IMR-90 (cell line): ENCODE data around the gene NT5DC2. TPM values are rescaled to one million over a fixed set of nuclear protein-coding genes. Genes with fewer than 3 reads are reported as not detected.

Source experiments
- ATAC-seq: fragments of 200-7000 bp; cut with Tn5 transposase; 2 replicates; pipeline ENCODE4 v1.9.1; 2020; ENCODE audit warnings: low read depth, mild to moderate bottlenecking, moderate library complexity
- BruUV-seq: library from RNA; stranded (reverse); fragments of 400-500 nt; replicated peaks from 2 replicates; lab custom pipeline; 2021; lab: Mats Ljungman, UMichigan
- CTCF ChIA-PET: fragments of 300-600 bp; formaldehyde crosslinking; extraction: SDS; loops from one replicate; lab custom pipeline; 2021; ENCODE audit warnings: antibody characterized with exemption; lab: Yijun Ruan, JAX
- POLR2A ChIA-PET: fragments of 300-600 bp; sonication (Branson Sonifier 250); formaldehyde crosslinking; loops from one replicate; lab custom pipeline; 2022; ENCODE audit warnings: antibody characterized with exemption; ENCODE audit not compliant: unreplicated experiment; lab: Charles Lee
- DNase-seq: peaks from one replicate; pipeline ENCODE4 v3.0.0; 2013
- H2AFZ ChIP-seq: replicated peaks from 2 replicates; pipeline ENCODE3; 2013; ENCODE audit warnings: low read length, mild to moderate bottlenecking; ENCODE audit not compliant: poor library complexity
- H2AK5ac ChIP-seq: 2 replicates; pipeline ENCODE4 v1.6.1; 2013; ENCODE audit warnings: low read depth, low read length, inconsistent platforms
- H2AK9ac ChIP-seq: replicated peaks from 2 replicates; pipeline ENCODE3; 2013; ENCODE audit warnings: mild to moderate bottlenecking, low read depth, low read length, moderate library complexity; ENCODE audit not compliant: poor library complexity
- H2BK120ac ChIP-seq: 2 replicates; pipeline ENCODE4 v1.6.1; 2013; ENCODE audit warnings: low read depth, low read length, inconsistent platforms
- H2BK15ac ChIP-seq: 3 replicates; pipeline ENCODE4 v1.6.1; 2013; ENCODE audit warnings: low read depth, low read length, inconsistent platforms
- H2BK20ac ChIP-seq: 2 replicates; pipeline ENCODE4 v1.6.1; 2013; ENCODE audit warnings: low read depth, mild to moderate bottlenecking, inconsistent platforms, low read length, moderate library complexity
- H2BK5ac ChIP-seq: 2 replicates; pipeline ENCODE4 v1.6.1; 2013; ENCODE audit warnings: mild to moderate bottlenecking, low read depth, low read length, inconsistent platforms; ENCODE audit not compliant: poor library complexity, severe bottlenecking
- H3K14ac ChIP-seq: replicated peaks from 2 replicates; pipeline ENCODE4 v1.6.1; 2013; ENCODE audit warnings: low read depth, low read length, inconsistent platforms
- H3K18ac ChIP-seq: 2 replicates; pipeline ENCODE4 v1.6.1; 2013; ENCODE audit warnings: low read depth, low read length, control low read depth
- H3K23ac ChIP-seq: 2 replicates; pipeline ENCODE4 v1.6.1; 2013; ENCODE audit warnings: low read depth, low read length, inconsistent platforms
- H3K27ac ChIP-seq: 2 replicates; pipeline ENCODE4 v1.5.1; 2013; ENCODE audit warnings: mild to moderate bottlenecking, control low read depth, low read length; ENCODE audit not compliant: insufficient read depth
- H3K27me3 ChIP-seq: 2 replicates; pipeline ENCODE4 v1.6.1; 2013; ENCODE audit warnings: low read length; ENCODE audit not compliant: control insufficient read depth, insufficient read depth
- H3K36me3 ChIP-seq: 2 replicates; pipeline ENCODE4 v1.6.1; 2013; ENCODE audit warnings: low read length, mixed read lengths; ENCODE audit not compliant: control insufficient read depth, insufficient read depth
- H3K4ac ChIP-seq: 2 replicates; pipeline ENCODE4 v1.6.1; 2013; ENCODE audit warnings: low read depth, low read length, inconsistent platforms
- H3K4me1 ChIP-seq: 2 replicates; pipeline ENCODE4 v1.6.1; 2013; ENCODE audit warnings: low read length, mixed read lengths; ENCODE audit not compliant: control insufficient read depth, insufficient read depth
- H3K4me2 ChIP-seq: 2 replicates; pipeline ENCODE4 v1.6.1; 2013; ENCODE audit warnings: low read depth, mild to moderate bottlenecking, control low read depth, low read length, moderate library complexity
- H3K4me3 ChIP-seq: 2 replicates; pipeline ENCODE4 v1.5.1; 2013; ENCODE audit warnings: low read depth, mild to moderate bottlenecking, control low read depth, low read length, moderate library complexity; ENCODE audit not compliant: insufficient read depth
- H3K56ac ChIP-seq: 2 replicates; pipeline ENCODE4 v1.6.1; 2013; ENCODE audit warnings: low read length, inconsistent platforms; ENCODE audit not compliant: insufficient read depth; ENCODE audit errors: extremely low read depth
- H3K79me1 ChIP-seq, 2 experiments: 2 replicates each; pipeline ENCODE4 v1.6.1; 2013; ENCODE audit warnings: low read length in 2 of 2, inconsistent platforms in 1 of 2, low read depth in 1 of 2
- H3K9ac ChIP-seq: 2 replicates; pipeline ENCODE4 v1.6.1; 2013; ENCODE audit warnings: low read depth, low read length, control low read depth
- H3K9me1 ChIP-seq: 2 replicates; pipeline ENCODE4 v1.6.1; 2013; ENCODE audit warnings: low read length, inconsistent platforms; ENCODE audit not compliant: insufficient read depth
- H3K9me3 ChIP-seq: 2 replicates; pipeline ENCODE4 v1.6.1; 2013; ENCODE audit warnings: low read length; ENCODE audit not compliant: control insufficient read depth, insufficient read depth
- H4K20me1 ChIP-seq: 2 replicates; pipeline ENCODE4 v1.6.1; 2013; ENCODE audit warnings: low read length, inconsistent platforms; ENCODE audit not compliant: insufficient read depth
- H4K5ac ChIP-seq: 2 replicates; pipeline ENCODE4 v1.6.1; 2013; ENCODE audit warnings: mild to moderate bottlenecking, low read depth, low read length, control low read depth
- H4K8ac ChIP-seq, 2 experiments: 2 replicates each; pipeline ENCODE4 v1.6.1; 2013; ENCODE audit warnings: low read depth in 2 of 2, low read length in 2 of 2, control low read depth in 1 of 2, inconsistent platforms in 1 of 2
- H4K91ac ChIP-seq: 2 replicates; pipeline ENCODE4 v1.6.1; 2013; ENCODE audit warnings: low read depth, low read length, inconsistent platforms; ENCODE audit not compliant: insufficient read depth
- BHLHE40 ChIP-seq: fragments of 150-350 bp; IDR thresholded peaks from 2 replicates; pipeline ENCODE4 v1.6.1; 2016; ENCODE audit warnings: mild to moderate bottlenecking, low read depth, low read length
- CEBPB ChIP-seq: IDR thresholded peaks from 2 replicates; pipeline ENCODE4 v1.6.1; 2012; ENCODE audit warnings: low read depth, low read length, improper control_type of control experiment
- CHD1 ChIP-seq: IDR thresholded peaks from 2 replicates; pipeline ENCODE4 v1.6.1; 2012; ENCODE audit warnings: low read depth, low read length, improper control_type of control experiment
- FOS ChIP-seq: fragments of 150-350 bp; IDR thresholded peaks from 2 replicates; pipeline ENCODE4 v1.6.1; 2016; ENCODE audit warnings: low read depth, low read length
- MAFK ChIP-seq: IDR thresholded peaks from 2 replicates; pipeline ENCODE4 v1.6.1; 2012; ENCODE audit warnings: low read depth, low read length, improper control_type of control experiment
- MAZ ChIP-seq: IDR thresholded peaks from 2 replicates; pipeline ENCODE4 v1.6.1; 2012; ENCODE audit warnings: low read depth, mild to moderate bottlenecking, low read length, improper control_type of control experiment, moderate library complexity, borderline replicate concordance
- MXI1 ChIP-seq: IDR thresholded peaks from 2 replicates; pipeline ENCODE4 v1.6.1; 2012; ENCODE audit warnings: low read depth, mild to moderate bottlenecking, low read length, moderate library complexity, borderline replicate concordance
- NFE2L2 ChIP-seq: fragments of 150-350 bp; IDR thresholded peaks from 2 replicates; pipeline ENCODE4 v1.6.1; 2016; ENCODE audit warnings: low read depth, mild to moderate bottlenecking, low read length
- POLR2A ChIP-seq: IDR thresholded peaks from 2 replicates; pipeline ENCODE4 v1.6.1; 2012; ENCODE audit warnings: mild to moderate bottlenecking, low read depth, low read length
- SMC3 ChIP-seq: fragments of 150-350 bp; IDR thresholded peaks from 2 replicates; pipeline ENCODE4 v1.6.1; 2016; ENCODE audit warnings: low read depth, mild to moderate bottlenecking, antibody characterized with exemption, low read length, moderate library complexity
- WGBS, 2 experiments: methylation state at CpG; one replicate each; pipeline versions ENCODE4 v1.1.5 to v1.1.7; 2013; ENCODE audit warnings: missing lambda C conversion rate in 2 of 2; ENCODE audit not compliant: insufficient read length in 1 of 2; ENCODE audit errors: extremely low coverage in 2 of 2; 5-methylcytosine and 5-hydroxymethylcytosine counted together
- dilution Hi-C: fragments of 300-500 bp; cut with HindIII; formaldehyde crosslinking; loops from one replicate; pipeline ENCODE4 v1.14.3; 2018; ENCODE audit warnings: low sequenced_read_pairs; ENCODE audit not compliant: unreplicated experiment
- in situ Hi-C: fragments of 300-500 bp; cut with MboI; formaldehyde crosslinking; loops from 3 replicates; pipeline ENCODE4 v1.14.3; 2019; ENCODE audit warnings: low sequenced_read_pairs, inconsistent platforms, mixed read lengths
- intact Hi-C: fragments of 100-400 bp; cut with micrococcal nuclease; formaldehyde crosslinking; loops from 2 replicates; pipeline ENCODE4 v1.10.0; 2022
- polyA plus RNA-seq, 3 experiments: library from polyadenylated mRNA; depleted of rRNA; stranded (reverse); fragments of >200 nt; gene quantifications; 2 replicates each; pipeline ENCODE4 v1.2.3, GENCODE V29; 2012; ENCODE audit warnings: low replicate concordance in 1 of 3
- total RNA-seq: library from RNA; depleted of rRNA; stranded (reverse); fragments of >200 nt; gene quantifications from 2 replicates; pipeline ENCODE4 v1.2.3, GENCODE V29; 2012
- TF ChIP-seq, protein P1 (sequence below): conservative IDR thresholded peaks from 2 replicates; pipeline ENCODE4 v1.5.1; 2012; ENCODE audit warnings: mild to moderate bottlenecking, low read depth, low read length, improper control_type of control experiment
- TF ChIP-seq, protein P2 (sequence below): fragments of 150-350 bp; IDR thresholded peaks from 2 replicates; pipeline ENCODE4 v1.6.1; 2017; ENCODE audit warnings: mild to moderate bottlenecking, antibody characterized with exemption, low read length, low read depth
- TF ChIP-seq, protein P3 (sequence below): fragments of 150-350 bp; IDR thresholded peaks from 2 replicates; pipeline ENCODE4 v1.6.1; 2016; ENCODE audit warnings: low read depth, mild to moderate bottlenecking, low read length, moderate library complexity, borderline replicate concordance

NT5DC2 gene
- total and polyA plus RNA-seq, 2 of the 4 experiments (the other 2 are of a cell fraction) = 161 to 200 TPM

DNA sequence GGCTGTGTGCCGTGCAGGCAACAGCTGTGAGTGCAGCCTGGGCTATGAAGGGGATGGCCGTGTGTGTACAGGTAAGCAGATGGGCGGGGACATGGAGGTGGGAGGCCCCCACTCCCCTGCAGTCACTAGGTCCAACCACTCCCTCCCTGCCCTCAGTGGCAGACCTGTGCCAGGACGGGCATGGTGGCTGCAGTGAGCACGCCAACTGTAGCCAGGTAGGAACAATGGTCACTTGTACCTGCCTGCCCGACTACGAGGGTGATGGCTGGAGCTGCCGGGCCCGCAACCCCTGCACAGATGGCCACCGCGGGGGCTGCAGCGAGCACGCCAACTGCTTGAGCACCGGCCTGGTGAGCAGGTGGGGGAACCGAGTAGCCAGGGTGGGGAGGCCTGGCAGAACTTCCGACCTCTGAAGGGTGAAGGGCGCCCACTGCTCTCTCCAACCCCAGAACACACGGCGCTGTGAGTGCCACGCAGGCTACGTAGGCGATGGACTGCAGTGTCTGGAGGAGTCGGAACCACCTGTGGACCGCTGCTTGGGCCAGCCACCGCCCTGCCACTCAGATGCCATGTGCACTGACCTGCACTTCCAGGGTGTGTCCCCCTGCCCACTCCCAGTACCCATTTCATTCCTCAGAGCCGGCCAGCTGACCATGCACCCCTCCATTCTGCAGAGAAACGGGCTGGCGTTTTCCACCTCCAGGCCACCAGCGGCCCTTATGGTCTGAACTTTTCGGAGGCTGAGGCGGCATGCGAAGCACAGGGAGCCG lies 11.6 kb downstream of the NT5DC2 start (continued):
- no peak for TF ChIP-seq BHLHE40

DNA sequence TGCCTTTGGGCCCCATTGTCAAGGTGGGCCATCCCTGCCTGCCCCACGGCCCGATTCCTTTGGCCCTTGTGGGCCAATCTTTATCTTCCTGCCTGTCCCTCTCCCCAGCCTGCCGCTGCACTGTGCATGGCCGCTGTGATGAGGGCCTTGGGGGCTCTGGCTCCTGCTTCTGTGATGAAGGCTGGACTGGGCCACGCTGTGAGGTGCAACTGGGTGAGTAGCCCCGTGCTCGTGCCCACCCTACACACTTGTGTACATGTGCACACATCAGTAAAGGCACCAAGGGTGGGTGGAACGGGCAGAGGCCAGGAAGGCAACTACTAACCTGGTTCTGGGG lies 12.2 kb downstream of the NT5DC2 start:
- Histone ChIP-seq H2AK9ac (no peak overlapping the region), H3K9ac (no peak overlapping the region), H3K4me2 (no peak overlapping the region), H3K14ac (no peak overlapping the region), H2BK120ac (no peak overlapping the region), H3K4me1 (peaks cover 1% of the 10 kb centered on the region; the same call in 1 of the 2 replicates), H4K5ac (no peak overlapping the region), H3K27me3 (peaks cover 2% of the 10 kb centered on the region; the same call in 1 of the 2 replicates), H3K18ac (no peak overlapping the region), H2BK5ac (no peak overlapping the region), H3K79me1 (peaks cover 0 to 11% of the 10 kb centered on the region in 2 experiments; a peak in 2 of 4 replicates), H4K91ac (no peak overlapping the region), H2BK20ac (no peak overlapping the region), H3K27ac (no peak overlapping the region), H3K4ac (no peak overlapping the region), H2BK15ac (no peak overlapping the region), H3K9me1 (peaks cover 11% of the 10 kb centered on the region; the same call in 1 of the 2 replicates), H3K56ac (no peak overlapping the region), H3K36me3 (peaks cover 31% of the 10 kb centered on the region), H2AFZ (no peak overlapping the region), H3K9me3 (no peaks in the 10 kb centered on the region), H4K8ac (no peak overlapping the region), H2AK5ac (no peak overlapping the region), H3K4me3 (no peak overlapping the region), H4K20me1 (peaks cover 4% of the 10 kb centered on the region; the same call in 1 of the 2 replicates), H3K23ac (no peak overlapping the region)
- 85% methylated on average over 2 of the region's 8 CpGs; no CpG with 5 or more reads in 1 of the 2 experiments for WGBS, 2 experiments
- no TSS peak for BruUV-seq
- ChIA-PET CTCF (no interaction called here), POLR2A (no interaction called here)
- ATAC-seq (no peak), DNase-seq (no peak)
- in situ Hi-C loops (no loop called here), intact Hi-C loops (no loop called here), dilution Hi-C loops (no loop called here)
- TF ChIP-seq NFE2L2 = no peak
- no peak for TF ChIP-seq CEBPB
- no peak for TF ChIP-seq BHLHE40
- TF ChIP-seq FOS = no peak
- TF ChIP-seq CHD1 = no peak
- TF ChIP-seq, protein P1, sequence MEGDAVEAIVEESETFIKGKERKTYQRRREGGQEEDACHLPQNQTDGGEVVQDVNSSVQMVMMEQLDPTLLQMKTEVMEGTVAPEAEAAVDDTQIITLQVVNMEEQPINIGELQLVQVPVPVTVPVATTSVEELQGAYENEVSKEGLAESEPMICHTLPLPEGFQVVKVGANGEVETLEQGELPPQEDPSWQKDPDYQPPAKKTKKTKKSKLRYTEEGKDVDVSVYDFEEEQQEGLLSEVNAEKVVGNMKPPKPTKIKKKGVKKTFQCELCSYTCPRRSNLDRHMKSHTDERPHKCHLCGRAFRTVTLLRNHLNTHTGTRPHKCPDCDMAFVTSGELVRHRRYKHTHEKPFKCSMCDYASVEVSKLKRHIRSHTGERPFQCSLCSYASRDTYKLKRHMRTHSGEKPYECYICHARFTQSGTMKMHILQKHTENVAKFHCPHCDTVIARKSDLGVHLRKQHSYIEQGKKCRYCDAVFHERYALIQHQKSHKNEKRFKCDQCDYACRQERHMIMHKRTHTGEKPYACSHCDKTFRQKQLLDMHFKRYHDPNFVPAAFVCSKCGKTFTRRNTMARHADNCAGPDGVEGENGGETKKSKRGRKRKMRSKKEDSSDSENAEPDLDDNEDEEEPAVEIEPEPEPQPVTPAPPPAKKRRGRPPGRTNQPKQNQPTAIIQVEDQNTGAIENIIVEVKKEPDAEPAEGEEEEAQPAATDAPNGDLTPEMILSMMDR = no peak
- no peak for TF ChIP-seq SMC3
- TF ChIP-seq MAFK = no peak
- no peak for TF ChIP-seq MXI1
- no peak for TF ChIP-seq MAZ
- TF ChIP-seq, protein P2, sequence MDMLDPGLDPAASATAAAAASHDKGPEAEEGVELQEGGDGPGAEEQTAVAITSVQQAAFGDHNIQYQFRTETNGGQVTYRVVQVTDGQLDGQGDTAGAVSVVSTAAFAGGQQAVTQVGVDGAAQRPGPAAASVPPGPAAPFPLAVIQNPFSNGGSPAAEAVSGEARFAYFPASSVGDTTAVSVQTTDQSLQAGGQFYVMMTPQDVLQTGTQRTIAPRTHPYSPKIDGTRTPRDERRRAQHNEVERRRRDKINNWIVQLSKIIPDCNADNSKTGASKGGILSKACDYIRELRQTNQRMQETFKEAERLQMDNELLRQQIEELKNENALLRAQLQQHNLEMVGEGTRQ = no peak
- no peak for TF ChIP-seq POLR2A
- TF ChIP-seq, protein P3, sequence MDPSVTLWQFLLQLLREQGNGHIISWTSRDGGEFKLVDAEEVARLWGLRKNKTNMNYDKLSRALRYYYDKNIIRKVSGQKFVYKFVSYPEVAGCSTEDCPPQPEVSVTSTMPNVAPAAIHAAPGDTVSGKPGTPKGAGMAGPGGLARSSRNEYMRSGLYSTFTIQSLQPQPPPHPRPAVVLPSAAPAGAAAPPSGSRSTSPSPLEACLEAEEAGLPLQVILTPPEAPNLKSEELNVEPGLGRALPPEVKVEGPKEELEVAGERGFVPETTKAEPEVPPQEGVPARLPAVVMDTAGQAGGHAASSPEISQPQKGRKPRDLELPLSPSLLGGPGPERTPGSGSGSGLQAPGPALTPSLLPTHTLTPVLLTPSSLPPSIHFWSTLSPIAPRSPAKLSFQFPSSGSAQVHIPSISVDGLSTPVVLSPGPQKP = no peak
